ENCODE results near the gene USP46.

USP46 gene

GRCh38 chr4:52659001-52659721, at the start of gene USP46:
Gene USP46, minus strand, starts transcription at chr4:52659301. Its CDS starts 151 bp downstream, at chr4:52659150.
- peak in 2 of 3 donors; percentile 23 to 53 for DNase-seq (ENCODE audit: low read depth in 2 of 3, low spot score in 1 of 3)

- no peak for DNase-seq (ENCODE audit: low read depth in 2 of 3, low spot score in 1 of 3)
Measured at GRCh38 chr4:52704661-52705060, 45.6 kb upstream of the USP46 start.

GRCh38 chr4:52704133-52704532, 45.0 kb upstream of the USP46 start:
- no peak for DNase-seq (ENCODE audit: low read depth in 2 of 3, low spot score in 1 of 3)

- no peak for DNase-seq (ENCODE audit: low read depth in 2 of 3, low spot score in 1 of 3)
Measured at GRCh38 chr4:52701207-52701606, 42.1 kb upstream of the USP46 start.

GRCh38 chr4:52694936-52695335, 35.8 kb upstream of the USP46 start:
- no peak for DNase-seq (ENCODE audit: low read depth in 2 of 3, low spot score in 1 of 3)

- DNase-seq (ENCODE audit: low read depth in 2 of 3, low spot score in 1 of 3) = no peak
Measured at GRCh38 chr4:52693492-52693891, 34.4 kb upstream of the USP46 start.

- DNase-seq (ENCODE audit: low read depth in 2 of 3, low spot score in 1 of 3) = no peak
Measured at GRCh38 chr4:52689096-52689495, 30.0 kb upstream of the USP46 start.

GRCh38 chr4:52687696-52688095, 28.6 kb upstream of the USP46 start:
- no peak for DNase-seq (ENCODE audit: low read depth in 2 of 3, low spot score in 1 of 3)

- DNase-seq (ENCODE audit: low read depth in 2 of 3, low spot score in 1 of 3) = no peak
Measured at GRCh38 chr4:52685316-52685715, 26.2 kb upstream of the USP46 start.

GRCh38 chr4:52684896-52685295, 25.8 kb upstream of the USP46 start:
- no peak for DNase-seq (ENCODE audit: low read depth in 2 of 3, low spot score in 1 of 3)

- no peak for DNase-seq (ENCODE audit: low read depth in 2 of 3, low spot score in 1 of 3)
Measured at GRCh38 chr4:52680381-52680780, 21.3 kb upstream of the USP46 start.

GRCh38 chr4:52676536-52676935, 17.4 kb upstream of the USP46 start:
- DNase-seq (ENCODE audit: low read depth in 2 of 3, low spot score in 1 of 3) = no peak

- DNase-seq (ENCODE audit: low read depth in 2 of 3, low spot score in 1 of 3) = no peak
Measured at GRCh38 chr4:52675111-52675510, 16.0 kb upstream of the USP46 start.

GRCh38 chr4:52670739-52671138, 11.6 kb upstream of the USP46 start:
- no peak for DNase-seq (ENCODE audit: low read depth in 2 of 3, low spot score in 1 of 3)

- DNase-seq (ENCODE audit: low read depth in 2 of 3, low spot score in 1 of 3) = no peak
Measured at GRCh38 chr4:52670121-52670520, 11.0 kb upstream of the USP46 start.

GRCh38 chr4:52665592-52665991, 6.5 kb upstream of the USP46 start:
- no peak for DNase-seq (ENCODE audit: low read depth in 2 of 3, low spot score in 1 of 3)

GRCh38 chr4:52664479-52664878, 5.4 kb upstream of the USP46 start:
- DNase-seq (ENCODE audit: low read depth in 2 of 3, low spot score in 1 of 3) = no peak

GRCh38 chr4:52661966-52662690, 3.0 kb upstream of the USP46 start:
- DNase-seq (ENCODE audit: low read depth in 2 of 3, low spot score in 1 of 3) = no peak

- no peak for DNase-seq (ENCODE audit: low read depth in 2 of 3, low spot score in 1 of 3)
Measured at GRCh38 chr4:52660643-52661042, 1.5 kb upstream of the USP46 start.

- DNase-seq (ENCODE audit: low read depth in 2 of 3, low spot score in 1 of 3) = peak in 1 of 3 donors; percentile 10
Measured at GRCh38 chr4:52659722-52660261, 691 bp upstream of the USP46 start.

- DNase-seq (ENCODE audit: low read depth in 2 of 3, low spot score in 1 of 3) = no peak
Measured at GRCh38 chr4:52658641-52659000, 480 bp downstream of the USP46 start.

All from stimulated activated CD4-positive, alpha-beta T cell treated with anti-CD3 and anti-CD28 coated beads, Interleukin-12 subunit alpha, Interleukin-12 subunit beta, amount 100 ng/mL, for 48 hours (primary cell).